Sigmoid colon (tissue), 7 donors: ENCODE results near the gene RPS3. TPM values are rescaled to one million over a fixed set of nuclear protein-coding genes. Genes with fewer than 3 reads are reported as not detected.

Experiments
- DNase-seq: peaks from one replicate; pipeline ENCODE4 v3.0.0-alpha.2; 2019
- H3K27ac ChIP-seq, 4 donors: fragments of 200-600 bp; sonication (generic); one replicate each; pipeline ENCODE4 v1.5.1; 2016 to 2019; ENCODE audit warnings: mild to moderate bottlenecking in 1 of 4
- H3K27me3 ChIP-seq, 3 donors: fragments of 200-600 bp; sonication (generic); one replicate each; pipeline ENCODE4 v1.5.1; 2019; ENCODE audit warnings: mild to moderate bottlenecking in 1 of 3
- H3K36me3 ChIP-seq, 4 donors: fragments of 200-600 bp; sonication (generic); one replicate each; pipeline ENCODE4 v1.5.1; 2016 to 2019
- H3K4me1 ChIP-seq, 4 donors: fragments of 200-600 bp; sonication (generic); one replicate each; pipeline ENCODE4 v1.5.1; 2017 to 2019
- H3K4me3 ChIP-seq, 4 donors: fragments of 200-600 bp; sonication (generic); one replicate each; pipeline ENCODE4 v1.5.1; 2017 to 2019; ENCODE audit warnings: mild to moderate bottlenecking in 2 of 4, moderate library complexity in 1 of 4
- H3K9me3 ChIP-seq, 4 donors: fragments of 200-600 bp in 3 of 4; sonication (generic) in 3 of 4; one replicate each; pipeline versions ENCODE4 v1.5.1 to v1.6.1; 2013 to 2019
- CTCF ChIP-seq, 4 experiments: fragments of 450-650 bp in 3 of 4; fragments of 200-600 bp in 1 of 4; IDR thresholded peaks; one replicate each; pipeline ENCODE4 v1.5.1; 2016 to 2019; ENCODE audit warnings: antibody characterized with exemption in 4 of 4, mild to moderate bottlenecking in 3 of 4, moderate library complexity in 2 of 4
- EP300 ChIP-seq, 4 donors: sonication (generic); formaldehyde crosslinking; IDR thresholded peaks; one replicate each; pipeline ENCODE4 v1.6.1; 2017; ENCODE audit warnings: antibody characterized with exemption in 4 of 4
- POLR2A ChIP-seq, 2 donors: fragments of 450-650 bp; IDR thresholded peaks; one replicate each; pipeline ENCODE4 v1.6.1; 2016; ENCODE audit warnings: antibody characterized with exemption in 2 of 2, mild to moderate bottlenecking in 2 of 2, moderate library complexity in 2 of 2
- POLR2AphosphoS5 ChIP-seq, 4 donors: sonication (generic); formaldehyde crosslinking; IDR thresholded peaks; one replicate each; pipeline ENCODE4 v1.6.1; 2017; ENCODE audit warnings: antibody characterized with exemption in 4 of 4
- WGBS, 2 donors: extraction: QIAGEN DNeasy Blood & Tissue Kit; methylation state at CpG; one replicate each; pipeline ENCODE4 v1.1.7; 2013; 5-methylcytosine and 5-hydroxymethylcytosine counted together
- intact Hi-C: fragments of 100-400 bp; cut with DNase I; formaldehyde crosslinking; loops from one replicate; pipeline ENCODE4 v1.15.1; 2023
- polyA plus RNA-seq, 3 donors: library from polyadenylated mRNA; stranded (reverse); fragments of 200-250 nt; gene quantifications; one replicate each; pipeline ENCODE4 v1.2.3, GENCODE V29; 2013
- total RNA-seq, 4 donors: library from RNA; depleted of rRNA; stranded (reverse); fragments of >200 nt; gene quantifications; one replicate each; pipeline ENCODE4 v1.1.0, GENCODE V29; 2016
- donor health status: healthy with polysubstance abuse.
- donor health status: Bipolar disorder and iron deficiency.
- donor health status: healthy.

Gene RPS3
- total and polyA plus RNA-seq, 7 donors = 967 to 4,083 (median 2,377) TPM

DNA sequence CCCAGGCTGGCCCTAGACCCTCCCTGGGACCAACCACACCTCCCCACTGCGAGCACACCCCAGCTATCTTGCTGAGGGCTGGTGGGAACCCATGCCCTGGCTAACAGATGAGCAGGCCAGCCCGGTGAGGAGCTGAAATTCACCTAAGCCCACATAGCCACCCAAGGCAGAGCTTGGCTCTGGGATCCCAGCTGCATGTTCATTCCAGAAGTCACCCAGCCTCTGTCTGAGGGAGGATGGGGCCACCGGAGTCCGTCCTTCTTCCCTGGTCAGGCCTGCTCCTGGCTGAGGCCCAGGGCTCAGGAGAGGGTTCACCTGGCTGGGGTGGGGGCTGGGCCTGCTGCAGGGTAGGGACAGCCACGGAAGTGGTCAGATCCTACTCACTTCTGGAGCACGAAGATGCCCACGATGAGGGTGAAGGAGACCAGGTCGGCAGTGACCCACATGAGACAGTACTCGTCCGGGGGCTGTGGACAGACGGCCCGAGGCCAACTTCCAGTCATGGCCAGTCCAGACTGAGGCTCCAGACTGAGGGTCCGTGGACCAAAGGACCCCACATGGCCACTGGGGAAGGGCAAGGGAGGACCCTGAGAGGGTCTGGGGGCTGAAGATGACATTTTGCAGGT is 40.3 kb downstream of the RPS3 start:
- TF ChIP-seq EP300 (IDR thresholded peaks at IDR 0.05) (no peak), POLR2AphosphoS5 (IDR thresholded peaks at IDR 0.05) (no peak), CTCF (IDR thresholded peaks at IDR 0.05) (no peak), POLR2A (IDR thresholded peaks at IDR 0.05) (no peak)
- no peak for DNase-seq
- 86% methylated on average over 13 of the region's 13 CpGs for WGBS, 2 donors
- H3K4me3 ChIP-seq = no peak overlapping the region
- no peaks in the 10 kb centered on the region for H3K27me3 ChIP-seq
- no peaks in the 10 kb centered on the region for H3K36me3 ChIP-seq
- no peaks in the 10 kb centered on the region for H3K4me1 ChIP-seq
- H3K27ac ChIP-seq = no peak overlapping the region
- no peaks in the 10 kb centered on the region for H3K9me3 ChIP-seq
- intact Hi-C loops = no loop called here

GRCh38 chr11:75440960-75441803 is 41.9 kb downstream of the RPS3 start:
- no peak overlapping the region for H3K4me3 ChIP-seq
- WGBS, 2 donors = 92 to 93% methylated on average over 27 of the region's 27 CpGs
- no peaks in the 10 kb centered on the region for H3K9me3 ChIP-seq
- intact Hi-C loops = no loop called here
- H3K27ac ChIP-seq = no peak overlapping the region
- no peaks in the 10 kb centered on the region for H3K36me3 ChIP-seq
- TF ChIP-seq EP300 (IDR thresholded peaks at IDR 0.05) = no peak
- no peak for TF ChIP-seq POLR2A (IDR thresholded peaks at IDR 0.05)
- no peak for TF ChIP-seq POLR2AphosphoS5 (IDR thresholded peaks at IDR 0.05)
- no peak for TF ChIP-seq CTCF (IDR thresholded peaks at IDR 0.05)
- DNase-seq = no peak
- no peaks in the 10 kb centered on the region for H3K27me3 ChIP-seq
- no peaks in the 10 kb centered on the region for H3K4me1 ChIP-seq

GRCh38 chr11:75441804-75442132 is 42.5 kb downstream of the RPS3 start:
- Histone ChIP-seq H3K36me3 (no peaks in the 10 kb centered on the region), H3K9me3 (no peaks in the 10 kb centered on the region), H3K4me1 (no peaks in the 10 kb centered on the region), H3K27me3 (no peaks in the 10 kb centered on the region), H3K4me3 (no peak overlapping the region), H3K27ac (no peak overlapping the region)
- intact Hi-C loops = no loop called here
- DNase-seq = no peak
- TF ChIP-seq CTCF (IDR thresholded peaks at IDR 0.05) (no peak), EP300 (IDR thresholded peaks at IDR 0.05) (no peak), POLR2AphosphoS5 (IDR thresholded peaks at IDR 0.05) (no peak), POLR2A (IDR thresholded peaks at IDR 0.05) (no peak)
- WGBS, 2 donors = 88 to 90% methylated on average over 7 of the region's 7 CpGs

DNA sequence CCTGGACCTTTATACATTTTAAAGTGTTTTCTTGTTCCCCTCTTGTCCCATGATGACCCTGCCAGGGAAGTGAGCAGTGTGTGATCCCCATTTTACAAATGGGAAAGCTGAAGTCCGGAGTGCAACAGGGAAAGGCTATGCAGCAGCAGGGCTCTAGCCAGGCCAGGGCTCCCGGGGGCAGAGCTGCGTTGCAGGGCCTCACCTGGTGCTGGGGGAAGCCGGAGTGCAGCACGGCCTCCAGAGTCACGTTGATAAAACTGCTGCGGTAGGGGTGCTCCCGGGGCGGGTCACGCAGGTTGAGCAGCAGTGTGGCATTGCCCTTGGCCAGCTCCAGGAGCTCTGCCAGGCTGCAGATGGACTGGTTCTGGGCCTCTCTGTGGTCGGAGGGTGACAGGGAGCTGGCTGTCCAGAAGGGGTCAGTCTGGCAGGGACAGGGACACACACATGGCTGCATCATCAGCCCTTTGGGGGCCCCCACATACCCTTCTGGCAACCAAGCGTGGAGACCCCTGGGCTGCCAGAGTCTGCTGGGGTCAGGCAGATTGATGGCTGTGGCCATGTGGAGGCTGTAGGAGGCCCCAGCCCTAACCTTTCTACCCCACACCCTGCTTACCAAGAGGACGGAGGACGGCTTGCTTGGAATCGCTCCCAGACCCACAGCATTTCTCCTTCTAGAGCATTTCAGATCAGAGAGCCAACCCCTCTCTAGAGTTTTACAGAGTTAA is 43.0 kb downstream of the RPS3 start:
- Histone ChIP-seq H3K4me1 (no peaks in the 10 kb centered on the region), H3K4me3 (no peak overlapping the region), H3K27me3 (no peaks in the 10 kb centered on the region), H3K36me3 (no peaks in the 10 kb centered on the region), H3K9me3 (no peaks in the 10 kb centered on the region), H3K27ac (no peak overlapping the region)
- intact Hi-C loops = no loop called here
- no peak for TF ChIP-seq CTCF (IDR thresholded peaks at IDR 0.05)
- TF ChIP-seq EP300 (IDR thresholded peaks at IDR 0.05) = no peak
- no peak for TF ChIP-seq POLR2AphosphoS5 (IDR thresholded peaks at IDR 0.05)
- TF ChIP-seq POLR2A (IDR thresholded peaks at IDR 0.05) = no peak
- no peak for DNase-seq
- WGBS, 2 donors = 91 to 92% methylated on average over 15 of the region's 15 CpGs
